Activated CD8-positive, alpha-beta T cell treated with anti-CD3 and anti-CD28 coated beads for 36 hours (primary cell): ENCODE results near the gene INTS11. TPM values are rescaled to one million over a fixed set of nuclear protein-coding genes. Genes with fewer than 3 reads are reported as not detected.
A peak's percentile ranks its signal among the peaks of the same experiment; 100 is the strongest.

Source experiments
- ATAC-seq: fragments of 200-7000 bp; cut with Tn5 transposase; one replicate; pipeline ENCODE4 v1.10.0; 2021; ENCODE audit warnings: mild to moderate bottlenecking, moderate library complexity
- CTCF ChIA-PET: fragments of 350-600 bp; sonication (Branson Sonifier 250); formaldehyde crosslinking; loops from one replicate; lab custom pipeline; 2021; ENCODE audit warnings: antibody characterized with exemption; lab: Charles Lee
- POLR2A ChIA-PET: fragments of 350-600 bp; sonication (Branson Sonifier 250); formaldehyde crosslinking; loops from one replicate; lab custom pipeline; 2021; ENCODE audit warnings: antibody characterized with exemption; lab: Charles Lee
- DNase-seq: peaks from one replicate; pipeline ENCODE4 v3.0.0-alpha.2; 2020
- H3K27ac Mint-ChIP-seq: one replicate; pipeline ENCODE4 v1.8.0; 2021; ENCODE audit warnings: mild to moderate bottlenecking, mixed read lengths
- H3K27me3 Mint-ChIP-seq: one replicate; pipeline ENCODE4 v1.8.0; 2021; ENCODE audit warnings: mixed read lengths
- H3K36me3 Mint-ChIP-seq: one replicate; pipeline ENCODE4 v1.8.0; 2021; ENCODE audit warnings: low read depth, mixed read lengths
- H3K4me1 Mint-ChIP-seq: one replicate; pipeline ENCODE4 v1.8.0; 2021; ENCODE audit warnings: low read depth, mixed read lengths
- H3K4me3 Mint-ChIP-seq: one replicate; pipeline ENCODE4 v1.8.0; 2021; ENCODE audit warnings: mild to moderate bottlenecking, moderate library complexity, mixed read lengths
- H3K9me3 Mint-ChIP-seq: one replicate; pipeline ENCODE4 v1.8.0; 2021; ENCODE audit warnings: mixed read lengths
- CTCF ChIP-seq: fragments of 200-600 bp; IDR thresholded peaks from one replicate; pipeline ENCODE4 v1.8.0; 2022; ENCODE audit warnings: antibody characterized with exemption, mild to moderate bottlenecking
- intact Hi-C: fragments of 100-400 bp; cut with micrococcal nuclease; formaldehyde crosslinking; loops from one replicate; pipeline ENCODE4 v1.10.0; 2022
- total RNA-seq, 2 experiments: library from RNA; stranded (reverse); gene quantifications; one replicate each; pipeline ENCODE4 v1.2.3, GENCODE V29; 2021

INTS11 gene
- total RNA-seq, 2 experiments from 2014 or later, result 110 to 122 TPM

GRCh38 chr1:1306070-1306660 lies 18.3 kb downstream of the INTS11 start:
- DNase-seq (peak; percentile 57), ATAC-seq (no peak)
- Mint-ChIP-seq H3K27me3 (no peaks in the 10 kb centered on the region), H3K4me3 (peak overlapping the region; percentile 80), H3K4me1 (peaks cover 25% of the 10 kb centered on the region), H3K9me3 (no peaks in the 10 kb centered on the region), H3K27ac (peak overlapping the region; percentile 81), H3K36me3 (peaks cover 4% of the 10 kb centered on the region)
- intact Hi-C loops, result no loop called here
- POLR2A ChIA-PET, result no interaction called here
- CTCF ChIA-PET, result interaction anchor here (1.6 kb wide), 1 partner anchor 184 kb away, joined by 7 read pairs; no protein-coding TSS in a partner anchor
- no peak for TF ChIP-seq CTCF

GRCh38 chr1:1305300-1306069 lies 19.0 kb downstream of the INTS11 start:
- H3K27ac Mint-ChIP-seq, result peak overlapping the region; percentile 81
- H3K4me3 Mint-ChIP-seq, result peak overlapping the region; percentile 80
- peaks cover 4% of the 10 kb centered on the region for H3K36me3 Mint-ChIP-seq
- H3K4me1 Mint-ChIP-seq, result peaks cover 25% of the 10 kb centered on the region
- H3K9me3 Mint-ChIP-seq, result no peaks in the 10 kb centered on the region
- POLR2A ChIA-PET, result interaction anchor here (0.6 kb wide), 1 partner anchor 96 kb away, joined by 3 read pairs; no protein-coding TSS in a partner anchor
- no peaks in the 10 kb centered on the region for H3K27me3 Mint-ChIP-seq
- CTCF ChIA-PET, result interaction anchor here (1.0 to 2.7 kb wide), 5 partner anchors 14 to 183 kb away, joined by 3 to 15 read pairs (median 4); no protein-coding TSS in a partner anchor
- TF ChIP-seq CTCF, result no peak
- intact Hi-C loops, result no loop called here
- ATAC-seq, result peak; percentile 62
- peak; percentile 90 for DNase-seq

GRCh38 chr1:1304331-1305299 lies 19.8 kb downstream of the INTS11 start:
- Mint-ChIP-seq H3K9me3 (no peaks in the 10 kb centered on the region), H3K27ac (peak overlapping the region; percentile 81), H3K27me3 (no peaks in the 10 kb centered on the region), H3K4me3 (peak overlapping the region; percentile 80), H3K36me3 (peaks cover 4% of the 10 kb centered on the region), H3K4me1 (peaks cover 25% of the 10 kb centered on the region)
- intact Hi-C loops, result no loop called here
- POLR2A ChIA-PET, result interaction anchor here (0.6 kb wide), 1 partner anchor 97 kb away, joined by 3 read pairs; no protein-coding TSS in a partner anchor
- TF ChIP-seq CTCF, result no peak
- no peak for DNase-seq
- ATAC-seq, result no peak
- CTCF ChIA-PET, result interaction anchor here (1.0 to 2.7 kb wide), 8 partner anchors 10 to 302 kb away, joined by 3 to 15 read pairs (median 4); no protein-coding TSS in a partner anchor

- CTCF ChIA-PET, result interaction anchor here (2.3 to 2.7 kb wide), 2 partner anchors 12 to 181 kb away, joined by 9 to 15 read pairs; no protein-coding TSS in a partner anchor
- no peak for DNase-seq
- no peaks in the 10 kb centered on the region for H3K27me3 Mint-ChIP-seq
- H3K9me3 Mint-ChIP-seq, result no peaks in the 10 kb centered on the region
- no peak overlapping the region for H3K27ac Mint-ChIP-seq
- H3K4me1 Mint-ChIP-seq, result peaks cover 25% of the 10 kb centered on the region
- H3K4me3 Mint-ChIP-seq, result no peak overlapping the region
- POLR2A ChIA-PET, result no interaction called here
- peaks cover 1% of the 10 kb centered on the region for H3K36me3 Mint-ChIP-seq
- intact Hi-C loops, result no loop called here
- ATAC-seq, result no peak
- TF ChIP-seq CTCF, result no peak
Measured at GRCh38 chr1:1303736-1304135, 20.7 kb downstream of the INTS11 start.
